Left lung (tissue), 10 donors: Measurements from ENCODE around the gene NOTCH3. TPM values are rescaled to one million over a fixed set of nuclear protein-coding genes. Genes with fewer than 3 reads are reported as not detected.

Experiments used
- ATAC-seq: fragments of 200-7000 bp; cut with Tn5 transposase; one replicate; pipeline ENCODE4 v1.9.1; 2020; ENCODE audit warnings: moderate library complexity
- DNase-seq, 4 donors: peaks; one replicate each; pipeline ENCODE4 v3.0.0-alpha.2; 2013 to 2020
- H3K27ac ChIP-seq, 2 donors: fragments of 200-600 bp; sonication (generic) in 1 of 2; one replicate each; pipeline versions ENCODE4 v1.5.0 to v1.8.0; 2020 to 2021
- H3K27me3 ChIP-seq, 2 donors: fragments of 200-600 bp; sonication (generic) in 1 of 2; one replicate each; pipeline versions ENCODE4 v1.5.0 to v1.8.0; 2020 to 2021
- H3K36me3 ChIP-seq, 2 donors: fragments of 200-600 bp; sonication (generic) in 1 of 2; one replicate each; pipeline versions ENCODE4 v1.5.0 to v1.8.0; 2020 to 2021
- H3K4me1 ChIP-seq, 2 donors: fragments of 200-600 bp; one replicate each; pipeline ENCODE4 v1.8.0; 2021
- H3K4me3 ChIP-seq, 2 donors: fragments of 200-600 bp; sonication (generic) in 1 of 2; one replicate each; pipeline versions ENCODE4 v1.5.0 to v1.8.0; 2020 to 2021; ENCODE audit warnings: mild to moderate bottlenecking in 1 of 2
- H3K9me3 ChIP-seq, 2 donors: fragments of 200-600 bp; sonication (generic) in 1 of 2; one replicate each; pipeline versions ENCODE4 v1.5.0 to v1.8.0; 2020 to 2021
- intact Hi-C, 2 donors: fragments of 100-400 bp; cut with DNase I; formaldehyde crosslinking; loops; one replicate each; pipeline versions ENCODE4 v1.11.2 to v1.14.2; 2022
- polyA plus RNA-seq, 6 donors: library from polyadenylated mRNA; unstranded; fragments of 120-200 nt; gene quantifications; one replicate each; pipeline ENCODE4 v1.2.1, GENCODE V29; 2013; ENCODE audit not compliant: insufficient read length in 6 of 6
- total RNA-seq, 2 donors: library from RNA; stranded (reverse); fragmentation: NEBNext Ultra II Directional; extraction: Animal tissue kit (Norgen Biotek cat#: 25700); gene quantifications; one replicate each; pipeline ENCODE4 v1.2.1, GENCODE V29; 2021
- TF ChIP-seq, protein P1 (sequence below), 2 donors: fragments of 200-600 bp; sonication (generic) in 1 of 2; IDR thresholded peaks; one replicate each; pipeline versions ENCODE4 v1.5.0 to v1.8.0; 2021; ENCODE audit warnings: antibody characterized with exemption in 2 of 2
- donor health status: DM: no; HTN: yes; CAD: no.
- donor health status: DM: no; HTN: no; CAD: no.

The NOTCH3 gene
- total and polyA plus RNA-seq, 8 donors = 73.2 to 130 (median 107) TPM

DNA sequence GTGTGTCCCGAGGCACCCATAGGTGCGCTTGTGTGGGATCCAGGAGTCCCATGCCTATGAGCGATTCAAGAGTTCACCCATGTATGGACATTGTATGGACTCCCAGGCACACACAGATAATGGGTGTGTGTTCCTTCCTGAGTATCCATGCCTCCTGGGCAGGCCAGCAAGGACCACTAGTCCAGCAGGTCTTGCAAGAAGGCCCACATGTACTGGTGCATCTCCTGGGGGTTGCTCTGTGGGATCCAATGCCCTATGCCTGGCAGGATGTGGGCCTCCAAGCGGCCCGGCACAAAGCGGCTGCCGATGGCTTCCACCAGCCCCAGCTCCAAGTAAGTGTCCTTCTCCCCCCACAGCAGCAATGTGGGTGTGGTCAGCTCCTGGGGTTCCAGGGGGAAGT is 26.5 kb upstream of the NOTCH3 start:
- no peak for DNase-seq
- no peak overlapping the region for H3K27ac ChIP-seq

DNA sequence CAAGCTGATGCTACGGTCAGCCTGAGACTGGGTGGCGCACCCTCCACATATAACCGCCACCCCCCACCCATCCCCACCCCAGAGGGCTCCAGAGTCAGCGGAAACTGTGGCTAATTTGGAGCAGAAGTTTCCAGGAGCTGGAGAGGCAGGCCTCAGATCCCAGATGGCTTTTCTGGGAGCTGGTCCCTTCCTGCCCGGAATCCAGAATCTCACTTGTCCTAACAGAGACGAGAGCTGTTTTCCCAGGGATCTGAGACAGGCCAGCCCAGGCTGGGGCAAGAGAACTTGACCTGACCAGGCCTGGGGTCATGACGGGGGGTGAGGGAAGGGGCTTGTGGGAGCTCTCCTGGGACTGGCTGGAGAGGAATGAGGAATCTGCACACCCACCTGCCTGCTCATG is 25.0 kb upstream of the NOTCH3 start:
- TF ChIP-seq, protein P1, sequence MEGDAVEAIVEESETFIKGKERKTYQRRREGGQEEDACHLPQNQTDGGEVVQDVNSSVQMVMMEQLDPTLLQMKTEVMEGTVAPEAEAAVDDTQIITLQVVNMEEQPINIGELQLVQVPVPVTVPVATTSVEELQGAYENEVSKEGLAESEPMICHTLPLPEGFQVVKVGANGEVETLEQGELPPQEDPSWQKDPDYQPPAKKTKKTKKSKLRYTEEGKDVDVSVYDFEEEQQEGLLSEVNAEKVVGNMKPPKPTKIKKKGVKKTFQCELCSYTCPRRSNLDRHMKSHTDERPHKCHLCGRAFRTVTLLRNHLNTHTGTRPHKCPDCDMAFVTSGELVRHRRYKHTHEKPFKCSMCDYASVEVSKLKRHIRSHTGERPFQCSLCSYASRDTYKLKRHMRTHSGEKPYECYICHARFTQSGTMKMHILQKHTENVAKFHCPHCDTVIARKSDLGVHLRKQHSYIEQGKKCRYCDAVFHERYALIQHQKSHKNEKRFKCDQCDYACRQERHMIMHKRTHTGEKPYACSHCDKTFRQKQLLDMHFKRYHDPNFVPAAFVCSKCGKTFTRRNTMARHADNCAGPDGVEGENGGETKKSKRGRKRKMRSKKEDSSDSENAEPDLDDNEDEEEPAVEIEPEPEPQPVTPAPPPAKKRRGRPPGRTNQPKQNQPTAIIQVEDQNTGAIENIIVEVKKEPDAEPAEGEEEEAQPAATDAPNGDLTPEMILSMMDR (IDR thresholded peaks at IDR 0.05) = no peak
- Histone ChIP-seq H3K27ac (no peak overlapping the region), H3K9me3 (no peaks in the 10 kb centered on the region), H3K4me3 (no peak overlapping the region), H3K36me3 (no peaks in the 10 kb centered on the region), H3K4me1 (peaks cover 5 to 20% of the 10 kb centered on the region in 2 donors), H3K27me3 (peaks cover 0 to 42% of the 10 kb centered on the region in 2 donors)
- intact Hi-C loops = no loop called here
- no peak for DNase-seq
- no peak for ATAC-seq

More for the DNA sequence above, 26.5 kb upstream of the NOTCH3 start:
- peaks cover 0 to 48% of the 10 kb centered on the region in 2 donors for H3K27me3 ChIP-seq
- intact Hi-C loops = no loop called here
- no peaks in the 10 kb centered on the region for H3K36me3 ChIP-seq
- TF ChIP-seq, protein P1 (IDR thresholded peaks at IDR 0.05) = no peak
- no peak for ATAC-seq
- peaks cover 13 to 28% of the 10 kb centered on the region in 2 donors for H3K4me1 ChIP-seq
- no peak overlapping the region for H3K4me3 ChIP-seq
- H3K9me3 ChIP-seq = no peaks in the 10 kb centered on the region

- Histone ChIP-seq H3K4me1 (peaks cover 5 to 20% of the 10 kb centered on the region in 2 donors), H3K27ac (peak overlapping the region; percentile 20 to 64), H3K27me3 (peaks cover 0 to 34% of the 10 kb centered on the region in 2 donors), H3K36me3 (no peaks in the 10 kb centered on the region), H3K4me3 (peak overlapping the region; percentile 47 to 54), H3K9me3 (no peaks in the 10 kb centered on the region)
- ATAC-seq (peak; percentile 9), DNase-seq (peak in 2 of 4 donors; percentile 13 to 20)
- intact Hi-C loops = no loop called here
- TF ChIP-seq, protein P1 (IDR thresholded peaks at IDR 0.05) = no peak
Observed at GRCh38 chr19:15223649-15224361, 23.0 kb upstream of the NOTCH3 start.

GRCh38 chr19:15222738-15223648 is 22.2 kb upstream of the NOTCH3 start:
- peak overlapping the region; percentile 47 to 54 for H3K4me3 ChIP-seq
- DNase-seq = peak; percentile 92 to 98 (median 95)
- no peaks in the 10 kb centered on the region for H3K9me3 ChIP-seq
- intact Hi-C loops = no loop called here
- ATAC-seq = peak; percentile 97
- H3K27ac ChIP-seq = peak overlapping the region in 1 of 2 donors; percentile 33
- peaks cover 0 to 34% of the 10 kb centered on the region in 2 donors for H3K27me3 ChIP-seq
- H3K36me3 ChIP-seq = no peaks in the 10 kb centered on the region
- TF ChIP-seq, protein P1 (IDR thresholded peaks at IDR 0.05) = no peak
- H3K4me1 ChIP-seq = peaks cover 5 to 20% of the 10 kb centered on the region in 2 donors

GRCh38 chr19:15220833-15221232 is 20.0 kb upstream of the NOTCH3 start:
- intact Hi-C loops = no loop called here
- Histone ChIP-seq H3K4me3 (no peak overlapping the region), H3K9me3 (no peaks in the 10 kb centered on the region), H3K4me1 (peaks cover 5 to 20% of the 10 kb centered on the region in 2 donors), H3K27me3 (peaks cover 0 to 34% of the 10 kb centered on the region in 2 donors), H3K27ac (no peak overlapping the region), H3K36me3 (no peaks in the 10 kb centered on the region)
- ATAC-seq (no peak), DNase-seq (no peak)
- TF ChIP-seq, protein P1 (IDR thresholded peaks at IDR 0.05) = no peak
